ENCODE results near the gene WWOX.

DNA sequence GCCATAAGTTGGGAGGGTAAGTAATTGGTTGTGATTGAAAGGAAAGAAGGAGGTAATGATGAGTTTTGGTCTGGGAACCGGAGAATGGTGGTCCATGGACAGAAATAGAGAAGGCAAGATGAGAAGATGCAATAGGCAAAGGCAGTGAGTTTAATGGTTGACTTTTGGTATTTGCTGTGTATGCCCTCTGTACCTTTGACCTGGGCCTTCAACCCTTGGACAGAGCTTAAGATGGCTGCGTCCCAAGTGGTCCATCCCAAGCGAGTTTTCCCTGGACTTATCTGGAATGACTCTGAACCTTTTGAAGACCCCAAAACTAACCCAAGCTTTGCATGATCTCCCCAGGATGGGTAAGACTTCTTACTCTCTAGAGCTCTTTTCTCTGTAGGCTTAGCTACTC lies 836.6 kb downstream of the WWOX start:
- no peak for TF ChIP-seq EZH2 (IDR thresholded peaks at IDR 0.05)
- TF ChIP-seq POLR2AphosphoS5 (IDR thresholded peaks at IDR 0.05; ENCODE audit: borderline replicate concordance, low read depth, low read length), result no peak

Measured in SK-N-MC (cell line).